IPS DF 19.7 (cell line): ENCODE measurements around the gene CNOT3.
A peak's percentile ranks its signal among the peaks of the same experiment; 100 is the strongest.

Source experiments
- DNase-seq: peaks from one replicate; pipeline ENCODE4 v3.0.0-alpha.2; 2013; ENCODE audit warnings: low read depth, low spot score

CNOT3 gene

DNA sequence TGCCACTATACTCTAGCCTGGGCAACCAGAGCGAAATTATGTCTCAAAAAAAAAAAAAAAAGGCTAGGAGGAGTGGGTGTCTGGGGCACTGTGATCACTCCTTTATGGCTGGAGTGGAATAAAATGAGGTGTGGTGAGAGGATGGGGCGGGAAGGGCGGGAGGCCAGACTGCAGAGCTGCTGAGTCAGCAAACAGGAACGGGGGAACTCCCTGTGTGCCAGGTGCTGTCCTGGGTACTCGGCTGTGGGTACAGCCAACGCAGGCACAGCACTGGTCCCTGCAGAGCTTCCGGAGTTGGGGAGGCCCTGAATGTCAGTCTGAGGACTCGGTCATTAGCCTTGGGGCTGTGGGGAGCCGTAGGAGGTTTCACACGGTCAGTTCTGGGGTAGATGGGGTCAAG is 16.3 kb upstream of the CNOT3 start:
- DNase-seq, result no peak

DNA sequence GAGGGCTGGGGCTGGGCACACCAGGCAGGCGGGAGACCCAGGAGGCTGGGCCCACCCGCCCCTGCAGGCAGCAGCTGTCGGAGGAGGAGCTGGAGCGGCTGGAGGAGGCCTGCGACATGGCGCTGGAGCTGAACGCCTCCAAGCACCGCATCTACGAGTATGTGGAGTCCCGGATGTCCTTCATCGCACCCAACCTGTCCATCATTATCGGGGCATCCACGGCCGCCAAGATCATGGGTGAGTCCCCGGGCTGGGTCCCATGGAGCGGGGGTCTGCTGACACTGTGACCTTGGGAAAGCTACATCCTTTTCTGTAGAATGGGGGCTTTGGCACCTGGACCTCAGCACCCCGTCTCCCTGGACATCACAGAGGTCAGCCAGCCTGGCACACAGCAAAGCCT is 13.9 kb upstream of the CNOT3 start:
- no peak for DNase-seq

DNA sequence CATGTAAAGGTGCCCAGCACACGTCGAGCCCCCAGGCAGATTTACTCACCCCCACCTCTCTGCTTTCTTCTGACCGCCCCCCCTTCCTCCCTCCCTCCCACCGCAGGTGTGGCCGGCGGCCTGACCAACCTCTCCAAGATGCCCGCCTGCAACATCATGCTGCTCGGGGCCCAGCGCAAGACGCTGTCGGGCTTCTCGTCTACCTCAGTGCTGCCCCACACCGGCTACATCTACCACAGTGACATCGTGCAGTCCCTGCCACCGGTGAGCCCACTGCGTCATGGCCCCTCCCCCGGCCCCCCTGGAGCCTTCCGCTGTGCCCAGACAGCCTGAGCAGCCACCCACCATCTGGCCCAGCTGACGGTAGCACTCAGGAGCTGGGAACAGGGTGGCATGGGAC is 13.2 kb upstream of the CNOT3 start:
- no peak for DNase-seq

DNA sequence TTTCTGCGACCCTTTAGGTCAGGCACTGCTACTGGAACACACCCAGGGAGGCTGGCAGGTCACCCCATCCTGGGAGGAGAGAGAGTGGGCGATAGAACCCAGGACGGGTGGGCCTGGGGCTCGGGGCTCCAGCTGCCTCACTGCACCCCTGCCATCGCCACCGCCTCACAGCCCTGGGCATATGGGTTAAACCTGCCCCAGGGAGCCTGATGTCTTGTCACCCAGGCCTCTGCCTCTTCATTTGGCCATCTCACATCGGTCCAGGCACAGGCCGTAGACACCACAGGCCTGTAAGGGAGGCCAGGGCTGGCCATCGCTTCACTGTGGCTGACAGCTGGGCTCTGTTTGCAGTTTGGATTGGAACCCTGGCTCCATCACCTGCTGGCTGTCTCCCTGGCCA is 11.8 kb upstream of the CNOT3 start:
- DNase-seq, result no peak

DNA sequence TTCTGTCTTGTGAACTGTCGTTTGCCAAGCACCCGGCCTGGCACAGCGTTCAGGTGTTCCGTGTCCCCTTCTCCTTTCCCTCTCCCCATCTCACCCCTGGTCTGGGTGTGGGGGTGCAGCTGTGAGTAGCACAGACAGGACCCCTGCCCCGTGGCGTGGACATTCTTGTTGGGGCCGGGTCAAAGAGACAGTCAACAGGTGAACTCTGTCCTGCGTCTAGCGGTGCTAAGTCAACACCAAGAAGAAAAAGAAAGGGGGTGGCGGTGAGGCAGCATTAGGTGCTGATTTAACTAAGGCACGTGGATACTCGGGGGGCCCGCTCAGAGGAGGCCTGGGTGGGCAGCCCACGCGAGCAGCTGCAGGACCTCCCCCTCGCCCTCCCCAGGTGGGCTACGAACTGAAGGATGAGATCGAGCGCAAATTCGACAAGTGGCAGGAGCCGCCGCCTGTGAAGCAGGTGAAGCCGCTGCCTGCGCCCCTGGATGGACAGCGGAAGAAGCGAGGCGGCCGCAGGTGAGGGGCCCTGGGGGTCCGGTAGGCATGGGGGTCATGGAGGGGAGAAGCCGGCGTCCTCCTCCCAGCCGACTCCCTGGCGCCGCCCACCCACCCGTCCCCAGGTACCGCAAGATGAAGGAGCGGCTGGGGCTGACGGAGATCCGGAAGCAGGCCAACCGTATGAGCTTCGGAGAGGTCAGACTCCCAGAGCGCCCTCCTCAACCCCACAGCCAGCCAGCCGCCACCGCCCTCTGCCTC is 9.7 kb upstream of the CNOT3 start:
- DNase-seq, result no peak

DNA sequence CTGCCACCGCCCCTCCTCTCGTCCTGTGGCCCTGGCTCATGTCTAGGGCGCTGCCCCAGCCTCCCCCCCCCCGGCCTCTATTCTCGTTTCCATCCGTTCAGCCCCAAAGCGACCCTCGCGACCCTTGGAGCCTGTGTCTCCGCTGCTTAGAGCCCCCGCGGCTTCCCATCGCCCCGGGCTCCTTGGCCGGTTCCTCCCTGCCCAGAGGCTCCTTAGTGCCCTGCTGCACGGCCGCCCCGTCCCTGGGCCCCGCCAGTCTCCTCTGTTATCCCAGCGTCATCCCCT is 9.2 kb upstream of the CNOT3 start:
- no peak for DNase-seq

DNA sequence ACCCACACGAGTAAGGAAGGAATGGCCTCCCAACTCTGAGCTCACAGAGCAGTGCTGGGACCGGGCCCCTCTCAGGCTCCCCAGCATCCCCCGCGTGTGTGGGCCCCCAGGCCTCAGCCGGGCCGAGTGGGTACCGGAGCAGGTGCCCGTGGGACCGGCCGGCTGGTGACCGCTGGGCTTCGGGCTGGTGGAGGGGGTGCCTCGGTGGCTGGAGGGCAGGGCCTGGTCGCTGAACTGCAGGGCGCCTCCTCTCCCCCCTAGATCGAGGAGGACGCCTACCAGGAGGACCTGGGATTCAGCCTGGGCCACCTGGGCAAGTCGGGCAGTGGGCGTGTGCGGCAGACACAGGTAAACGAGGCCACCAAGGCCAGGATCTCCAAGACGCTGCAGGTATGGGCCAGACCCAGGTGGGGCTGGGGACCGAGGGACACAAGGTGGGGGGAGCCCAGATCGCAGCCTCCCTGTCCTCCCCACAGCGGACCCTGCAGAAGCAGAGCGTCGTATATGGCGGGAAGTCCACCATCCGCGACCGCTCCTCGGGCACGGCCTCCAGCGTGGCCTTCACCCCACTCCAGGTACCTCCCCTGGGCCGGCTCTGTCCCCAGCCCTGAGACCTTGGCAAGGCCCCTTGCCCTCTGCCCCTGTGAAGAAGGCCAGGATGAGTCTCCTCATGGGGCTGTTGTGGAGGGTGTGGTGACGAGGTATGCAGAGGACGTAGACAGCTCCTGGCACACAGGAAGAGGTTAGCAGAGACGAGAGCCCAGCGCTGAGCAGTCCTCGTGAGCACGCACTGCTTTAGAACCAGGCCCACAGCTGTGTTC is 8.6 kb upstream of the CNOT3 start:
- no peak for DNase-seq

DNA sequence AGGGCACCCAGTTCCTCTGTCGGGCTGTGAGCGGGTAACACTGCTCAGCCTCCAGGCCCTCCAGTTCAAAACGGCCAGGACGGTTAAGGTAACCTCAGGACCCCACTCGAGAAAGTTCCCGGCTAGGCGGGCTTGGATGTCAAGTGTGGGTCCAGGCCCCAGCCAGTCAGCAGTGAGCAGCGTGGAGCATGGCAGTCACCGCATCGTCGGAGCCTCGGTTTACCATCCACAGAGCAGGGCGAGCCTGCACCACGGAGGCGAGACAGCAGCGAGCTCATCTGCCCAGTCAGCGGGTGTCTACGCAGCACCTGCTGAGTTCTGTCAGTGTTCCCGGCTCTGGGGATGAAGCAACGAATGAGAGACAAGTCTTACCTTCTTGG is 8.0 kb upstream of the CNOT3 start:
- no peak for DNase-seq

DNA sequence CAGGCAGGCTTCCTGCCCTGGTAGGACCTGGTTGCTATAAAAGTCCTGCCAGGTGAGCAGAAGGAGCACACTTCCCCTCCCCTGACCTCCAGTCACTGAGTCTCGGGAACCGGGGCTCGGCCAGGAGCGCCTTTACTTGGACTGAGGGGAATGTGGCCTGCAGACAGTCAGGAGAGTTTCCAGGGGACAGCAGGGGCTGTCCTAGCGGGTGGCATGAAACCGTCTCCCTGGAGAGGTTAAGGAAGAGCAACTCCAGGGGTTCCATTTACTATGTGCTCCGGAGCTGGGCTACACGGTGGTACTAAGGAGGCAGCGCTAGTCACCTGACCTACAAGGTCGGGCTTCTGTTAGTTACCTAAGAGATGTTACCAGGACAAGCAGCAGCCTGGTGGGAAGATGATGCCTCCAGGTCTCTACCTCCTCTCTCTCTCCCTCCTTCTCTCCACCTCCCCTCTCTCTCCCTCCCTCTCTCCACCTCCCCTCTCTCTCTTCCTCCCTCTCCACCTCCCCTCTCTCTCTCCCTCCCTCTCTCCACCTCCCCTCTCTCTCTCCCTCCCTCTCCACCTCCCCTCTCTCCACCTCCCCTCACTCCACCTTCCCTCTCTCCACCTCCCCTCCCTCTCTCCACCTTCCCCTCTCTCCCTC is 4.1 kb upstream of the CNOT3 start:
- DNase-seq, result no peak

DNA sequence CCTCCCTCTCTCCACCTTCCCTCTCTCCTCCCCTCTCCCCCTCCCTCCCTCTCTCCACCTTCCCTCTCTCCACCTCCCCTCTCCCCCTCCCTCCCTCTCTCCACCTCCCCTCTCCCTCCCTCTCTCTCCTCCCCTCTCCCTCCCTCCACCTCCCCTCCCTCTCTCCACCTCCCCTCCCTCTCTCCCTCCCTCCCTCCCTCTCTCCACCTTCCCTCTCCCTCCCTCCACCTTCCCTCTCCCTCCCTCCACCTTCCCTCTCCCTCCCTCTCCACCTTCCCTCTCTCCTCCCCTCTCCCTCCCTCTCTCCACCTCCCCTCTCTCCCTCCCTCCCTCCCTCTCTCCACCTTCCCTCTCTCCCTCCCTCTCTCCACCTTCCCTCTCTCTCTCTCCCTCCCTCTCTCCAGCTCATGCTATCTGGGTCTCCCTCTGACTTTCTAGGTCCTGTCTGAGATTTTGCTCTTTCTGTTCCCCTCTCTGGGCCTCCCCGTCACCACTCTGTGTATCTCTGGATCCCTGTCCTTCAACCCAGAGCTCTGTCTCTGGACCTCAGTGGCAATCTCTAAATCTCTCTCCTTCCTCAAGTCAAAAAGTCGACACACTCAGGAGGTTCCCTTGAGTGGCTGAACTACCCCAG is 3.5 kb upstream of the CNOT3 start:
- DNase-seq, result no peak

DNA sequence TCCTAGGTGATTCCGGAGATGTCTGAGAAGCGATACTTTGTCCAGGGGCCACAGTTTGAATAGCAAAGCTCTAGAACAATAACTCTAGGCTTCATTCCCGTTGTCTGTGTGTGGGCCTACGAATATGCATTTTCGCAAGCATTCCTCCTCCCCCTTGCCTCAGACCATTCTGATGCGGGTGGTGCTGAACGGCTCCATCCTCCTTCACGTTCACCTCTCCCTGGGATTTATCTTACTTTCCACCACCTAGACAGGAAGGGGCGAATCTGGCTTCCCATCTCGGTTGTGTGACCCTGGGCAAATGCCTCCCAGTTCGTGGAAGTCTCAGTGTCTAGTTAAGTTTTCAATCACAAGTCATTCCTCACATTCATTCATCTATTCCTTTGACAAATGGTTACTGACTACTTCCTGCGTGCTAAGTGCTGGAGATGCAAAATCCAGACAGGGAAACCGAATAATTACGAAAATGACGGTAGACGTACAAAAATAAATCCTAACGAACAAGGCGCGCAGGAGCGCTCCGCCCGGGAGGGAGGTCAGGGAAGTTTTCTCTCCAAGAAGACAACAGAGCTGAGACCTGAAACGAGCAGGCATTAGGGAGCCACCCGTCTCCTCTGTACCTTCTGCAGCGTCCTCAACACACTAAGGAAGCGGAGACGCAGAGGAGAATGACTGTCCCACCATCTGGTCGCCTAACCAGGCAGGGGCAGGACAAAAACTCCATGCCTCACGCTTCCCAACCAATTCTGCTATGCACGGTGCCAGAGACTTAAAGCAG is 1.3 kb upstream of the CNOT3 start:
- DNase-seq, result no peak

DNA sequence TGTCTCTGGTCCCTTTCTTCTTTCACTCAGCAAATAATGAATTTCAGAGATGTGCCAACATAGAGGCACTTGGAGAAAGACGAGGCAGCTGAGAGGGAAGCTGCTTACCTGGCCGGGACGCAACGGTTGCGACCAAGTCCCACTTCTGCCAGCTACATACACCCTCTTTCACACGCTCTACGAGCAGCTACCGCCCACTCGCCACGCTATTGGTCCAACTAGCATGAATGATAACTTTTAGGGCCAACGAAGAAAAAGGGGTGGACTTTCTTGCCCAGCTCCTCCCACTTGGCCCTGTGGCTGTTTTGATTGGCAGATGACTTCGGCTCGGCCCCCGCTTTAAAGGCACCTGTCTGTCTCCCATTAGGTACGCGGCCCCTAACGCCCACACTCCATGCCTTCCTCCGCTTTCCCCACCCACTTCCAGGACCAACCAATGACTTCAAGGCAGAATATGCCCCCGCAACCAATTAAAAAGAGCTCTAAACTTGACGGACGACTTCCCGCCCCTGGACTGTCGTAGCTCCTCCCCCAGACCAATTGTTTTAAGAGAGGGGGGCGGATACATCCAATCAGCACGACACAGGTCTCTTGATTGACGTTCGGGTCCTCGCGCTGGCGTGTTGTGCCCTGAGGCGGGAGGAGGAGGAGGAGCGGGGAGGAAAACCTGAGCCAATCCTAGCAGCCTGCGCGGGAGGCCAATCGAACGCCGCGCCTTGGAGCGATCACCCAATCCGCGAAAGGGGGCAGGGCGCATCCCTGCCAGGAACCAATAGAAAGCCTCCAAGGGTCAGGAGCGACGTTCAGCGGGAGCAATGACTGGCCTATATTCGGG is 481 bp upstream of the CNOT3 start:
- peak; percentile 98 for DNase-seq

DNA sequence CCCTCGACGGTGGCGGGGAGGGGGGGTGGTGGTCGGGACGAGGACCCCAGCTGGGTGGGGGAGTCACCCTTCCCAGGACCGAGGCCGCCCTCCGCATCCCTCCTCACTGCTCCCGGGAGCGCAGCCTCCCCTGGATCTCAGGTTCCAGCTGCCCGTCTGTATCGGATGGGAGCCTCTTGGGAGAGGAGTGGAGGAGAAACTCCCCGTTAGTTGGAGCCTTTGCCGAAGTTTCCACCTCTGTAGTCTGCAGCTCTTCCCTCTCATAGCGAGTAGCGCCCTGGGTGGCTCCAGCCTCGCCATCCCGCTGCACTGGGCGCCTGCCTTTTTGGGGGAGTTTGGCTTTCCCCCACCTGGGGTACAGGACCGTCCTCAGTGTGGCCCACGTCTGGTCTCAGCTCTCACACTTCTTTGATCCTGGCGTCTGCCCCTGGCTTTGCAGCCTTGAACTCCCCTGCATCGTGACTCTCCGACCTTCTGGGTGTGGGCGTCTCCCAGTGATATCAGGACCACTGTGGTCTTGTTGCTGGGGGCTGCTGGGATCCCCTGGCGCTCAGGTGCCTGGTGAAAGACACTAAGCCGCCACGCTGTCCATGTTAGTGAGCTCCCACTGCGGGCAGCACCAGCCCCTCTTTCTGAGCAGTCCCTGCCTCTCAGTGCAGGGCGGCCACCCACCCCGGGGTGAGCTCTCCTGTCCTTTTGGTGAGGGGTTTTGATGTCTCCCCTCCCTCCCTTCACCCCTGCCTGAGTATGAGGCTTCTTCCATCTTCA is 1.1 kb downstream of the CNOT3 start:
- DNase-seq, result no peak

DNA sequence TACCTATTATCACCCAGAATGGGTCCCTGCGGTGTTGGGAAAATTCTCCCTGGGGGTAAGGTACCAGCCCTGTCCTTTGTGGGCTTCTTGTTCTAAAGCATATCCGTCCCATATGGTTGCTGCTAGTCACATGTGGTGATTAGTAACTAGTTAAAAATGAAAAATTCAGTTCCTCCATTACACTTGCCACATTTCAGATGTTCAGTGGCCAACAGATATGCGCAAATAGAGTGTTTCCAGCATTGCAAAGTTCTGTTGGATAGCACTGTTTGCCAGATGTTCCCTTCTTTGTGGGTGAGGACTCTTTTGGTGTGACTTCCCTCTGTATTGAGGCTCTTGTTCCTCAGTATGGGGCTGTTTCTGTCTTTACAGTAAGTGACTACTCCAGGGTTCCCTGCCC is 3.8 kb downstream of the CNOT3 start:
- no peak for DNase-seq

DNA sequence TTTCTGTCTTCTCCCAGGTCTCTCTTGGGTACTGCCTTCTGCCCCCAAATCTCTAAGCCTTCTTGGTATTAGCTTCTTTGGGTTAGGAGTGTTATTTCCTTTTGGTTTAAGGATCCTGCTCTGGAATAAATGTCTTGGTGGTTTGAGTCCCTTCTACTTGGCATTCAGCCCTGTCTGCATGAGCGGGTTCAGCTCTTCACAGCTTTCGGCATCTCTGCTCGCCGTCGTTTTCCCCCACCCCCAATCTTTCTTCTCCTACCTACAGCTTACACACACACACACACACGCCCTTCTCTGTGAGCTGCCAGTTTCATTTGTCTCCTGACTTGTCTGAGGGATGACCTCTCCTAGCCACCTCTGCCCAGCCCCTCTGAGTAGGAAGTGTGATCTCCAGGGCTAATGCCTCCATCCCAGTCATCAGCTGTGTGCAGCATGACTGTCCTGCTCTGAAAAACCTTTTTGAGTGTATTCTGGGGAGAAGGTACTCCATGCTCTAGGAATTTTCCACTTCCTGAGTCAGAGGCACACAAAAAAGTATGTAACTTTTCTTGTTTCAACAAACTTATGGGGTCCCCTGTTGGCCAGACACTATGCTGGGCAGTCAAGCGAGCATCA is 4.7 kb downstream of the CNOT3 start:
- DNase-seq, result no peak

DNA sequence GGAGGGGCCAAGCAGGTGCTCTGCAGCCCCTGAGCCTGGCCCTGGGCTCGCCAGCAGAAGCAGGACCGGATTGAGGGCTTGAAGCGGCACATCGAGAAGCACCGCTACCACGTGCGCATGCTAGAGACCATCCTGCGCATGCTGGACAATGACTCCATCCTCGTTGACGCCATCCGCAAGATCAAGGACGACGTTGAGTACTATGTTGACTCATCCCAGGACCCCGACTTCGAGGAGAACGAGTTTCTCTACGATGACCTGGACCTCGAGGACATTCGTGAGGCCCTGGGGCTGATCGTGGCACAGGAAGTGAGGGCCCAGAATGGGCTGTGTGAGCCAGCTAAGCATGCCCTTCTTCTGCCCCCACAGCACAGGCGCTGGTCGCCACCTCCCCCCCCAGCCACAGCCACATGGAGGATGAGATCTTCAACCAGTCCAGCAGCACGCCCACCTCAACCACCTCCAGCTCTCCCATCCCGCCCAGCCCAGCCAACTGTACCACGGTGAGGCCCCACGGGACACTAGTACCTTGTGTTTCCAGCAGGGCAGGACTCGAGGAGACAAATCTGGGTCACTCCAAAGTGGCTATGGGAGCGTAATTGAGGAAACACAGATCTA is 8.1 kb downstream of the CNOT3 start:
- DNase-seq, result no peak

DNA sequence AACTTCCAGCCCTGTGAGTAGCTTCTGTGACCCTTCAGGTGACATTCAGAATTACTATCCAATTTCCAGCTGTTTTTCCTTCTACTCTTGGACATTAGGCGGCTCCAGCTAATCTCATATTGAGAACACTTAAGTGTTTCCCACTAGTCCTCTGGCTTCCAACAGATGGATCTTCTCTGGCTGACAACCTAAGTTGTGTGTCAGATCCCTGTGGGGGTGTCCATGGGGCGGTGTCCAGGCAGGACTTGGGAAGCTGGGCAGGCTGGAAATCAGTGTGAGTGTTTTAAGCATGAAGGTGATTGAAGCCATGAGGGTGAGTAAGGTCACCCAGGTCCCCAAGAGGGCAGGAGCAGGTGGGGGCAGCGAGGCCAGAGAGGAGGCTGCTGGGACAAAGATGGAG is 10.1 kb downstream of the CNOT3 start:
- DNase-seq, result no peak

DNA sequence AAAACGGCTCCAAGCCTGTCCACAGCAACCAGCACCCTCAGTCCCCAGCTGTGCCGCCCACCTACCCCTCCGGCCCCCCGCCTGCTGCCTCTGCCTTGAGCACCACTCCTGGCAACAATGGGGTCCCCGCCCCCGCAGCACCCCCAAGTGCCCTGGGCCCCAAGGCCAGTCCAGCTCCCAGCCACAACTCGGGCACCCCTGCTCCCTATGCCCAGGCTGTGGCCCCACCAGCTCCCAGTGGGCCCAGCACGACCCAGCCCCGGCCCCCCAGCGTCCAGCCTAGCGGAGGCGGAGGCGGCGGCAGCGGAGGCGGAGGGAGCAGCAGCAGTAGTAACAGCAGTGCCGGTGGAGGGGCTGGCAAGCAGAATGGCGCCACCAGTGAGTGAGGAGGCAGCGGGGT is 10.6 kb downstream of the CNOT3 start:
- DNase-seq, result no peak
